ENCODE measurements around the gene RGS4. TPM values are rescaled to one million over a fixed set of nuclear protein-coding genes. Genes with fewer than 3 reads are reported as not detected.

The RGS4 gene
- total and polyA plus RNA-seq, 11 donors: 0.30 to 17.7 (median 3.5) TPM; not detected in 1

GRCh38 chr1:163106364-163106987 is 37.3 kb downstream of the RGS4 start:
- DNase-seq: no peak
- 62 to 70% (median 68%) methylated on average over 2 of the region's 2 CpGs for WGBS, 4 donors
- no peak overlapping the region for H3K4me3 ChIP-seq
- no peaks in the 10 kb centered on the region for H3K36me3 ChIP-seq
- TF ChIP-seq, protein P1, sequence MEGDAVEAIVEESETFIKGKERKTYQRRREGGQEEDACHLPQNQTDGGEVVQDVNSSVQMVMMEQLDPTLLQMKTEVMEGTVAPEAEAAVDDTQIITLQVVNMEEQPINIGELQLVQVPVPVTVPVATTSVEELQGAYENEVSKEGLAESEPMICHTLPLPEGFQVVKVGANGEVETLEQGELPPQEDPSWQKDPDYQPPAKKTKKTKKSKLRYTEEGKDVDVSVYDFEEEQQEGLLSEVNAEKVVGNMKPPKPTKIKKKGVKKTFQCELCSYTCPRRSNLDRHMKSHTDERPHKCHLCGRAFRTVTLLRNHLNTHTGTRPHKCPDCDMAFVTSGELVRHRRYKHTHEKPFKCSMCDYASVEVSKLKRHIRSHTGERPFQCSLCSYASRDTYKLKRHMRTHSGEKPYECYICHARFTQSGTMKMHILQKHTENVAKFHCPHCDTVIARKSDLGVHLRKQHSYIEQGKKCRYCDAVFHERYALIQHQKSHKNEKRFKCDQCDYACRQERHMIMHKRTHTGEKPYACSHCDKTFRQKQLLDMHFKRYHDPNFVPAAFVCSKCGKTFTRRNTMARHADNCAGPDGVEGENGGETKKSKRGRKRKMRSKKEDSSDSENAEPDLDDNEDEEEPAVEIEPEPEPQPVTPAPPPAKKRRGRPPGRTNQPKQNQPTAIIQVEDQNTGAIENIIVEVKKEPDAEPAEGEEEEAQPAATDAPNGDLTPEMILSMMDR (IDR thresholded peaks at IDR 0.05): no peak
- no peak for TF ChIP-seq POLR2A (IDR thresholded peaks at IDR 0.05)
- H3K27me3 ChIP-seq: no peaks in the 10 kb centered on the region
- H3K9me3 ChIP-seq: no peaks in the 10 kb centered on the region
- peaks cover 0 to 14% (median 0%) of the 10 kb centered on the region in 12 donors for H3K4me1 ChIP-seq
- peak in 1 of 4 donors; percentile 45 for ATAC-seq
- H3K27ac ChIP-seq: peak overlapping the region in 4 of 12 donors; percentile 1 to 60 (median 26)
- intact Hi-C loops (cut with DNase I): loop anchor here in 1 of 10 donors (10.0 kb wide), 1 partner anchor 58 kb away; no protein-coding TSS in a partner anchor

- no peaks in the 10 kb centered on the region for H3K36me3 ChIP-seq
- H3K27ac ChIP-seq: no peak overlapping the region
- peaks cover 0 to 14% (median 0%) of the 10 kb centered on the region in 12 donors for H3K4me1 ChIP-seq
- H3K9me3 ChIP-seq: no peaks in the 10 kb centered on the region
- no peak for ATAC-seq
- H3K4me3 ChIP-seq: no peak overlapping the region
- intact Hi-C loops (cut with DNase I): loop anchor here in 1 of 10 donors (10.0 kb wide), 1 partner anchor 57 kb away; no protein-coding TSS in a partner anchor
- TF ChIP-seq, protein P1 (IDR thresholded peaks at IDR 0.05): no peak
- no peak for TF ChIP-seq POLR2A (IDR thresholded peaks at IDR 0.05)
- WGBS, 4 donors: 93 to 96% (median 94%) methylated on average over 5 of the region's 5 CpGs
- no peak for DNase-seq
- H3K27me3 ChIP-seq: peaks cover 0 to 2% (median 0%) of the 10 kb centered on the region in 9 donors
Observed at GRCh38 chr1:163107655-163108054, 38.5 kb downstream of the RGS4 start.

- Histone ChIP-seq H3K4me1 (no peaks in the 10 kb centered on the region), H3K4me3 (no peak overlapping the region), H3K27me3 (peaks cover 0 to 2% (median 0%) of the 10 kb centered on the region in 9 donors), H3K9me3 (no peaks in the 10 kb centered on the region), H3K36me3 (no peaks in the 10 kb centered on the region), H3K27ac (no peak overlapping the region)
- intact Hi-C loops (cut with DNase I): no loop called here
- DNase-seq: no peak
- no peak for ATAC-seq
- TF ChIP-seq, protein P1 (IDR thresholded peaks at IDR 0.05): no peak
- no peak for TF ChIP-seq POLR2A (IDR thresholded peaks at IDR 0.05)
- 54 to 89% (median 77%) methylated on average over 1 of the region's 1 CpG for WGBS, 4 donors
Observed at GRCh38 chr1:163115887-163116286, 46.7 kb downstream of the RGS4 start.

- no peaks in the 10 kb centered on the region for H3K9me3 ChIP-seq
- no peak for ATAC-seq
Observed at GRCh38 chr1:163119707-163120106, 50.5 kb downstream of the RGS4 start.

More at GRCh38 chr1:163119707-163120106, 50.5 kb downstream of the RGS4 start:
- Histone ChIP-seq H3K36me3 (no peaks in the 10 kb centered on the region), H3K27ac (no peak overlapping the region), H3K4me3 (no peak overlapping the region), H3K27me3 (no peaks in the 10 kb centered on the region), H3K4me1 (no peaks in the 10 kb centered on the region)
- no peak for DNase-seq
- no peak for TF ChIP-seq POLR2A (IDR thresholded peaks at IDR 0.05)
- TF ChIP-seq, protein P1 (IDR thresholded peaks at IDR 0.05): no peak
- intact Hi-C loops (cut with DNase I): no loop called here

All from heart left ventricle (tissue), 16 donors.